Bronchial epithelial cell (primary cell): Measurements from ENCODE around the gene M1AP. TPM values are rescaled to one million over a fixed set of nuclear protein-coding genes. Genes with fewer than 3 reads are reported as not detected.

Experiments
- DNase-seq: peaks from one replicate; pipeline ENCODE4 v3.0.0-alpha.2; 2010; ENCODE audit warnings: low read depth
- FAIRE-seq: peaks from 2 replicates; lab custom pipeline; 2011; peaks lifted over from hg19 to GRCh38; lab: Jason Lieb, UNC
- H3K27me3 ChIP-seq: 2 replicates; pipeline ENCODE4 v1.5.1; 2011; ENCODE audit warnings: low read length; ENCODE audit not compliant: control insufficient read depth, insufficient read depth
- H3K36me3 ChIP-seq: 2 replicates; pipeline ENCODE4 v1.5.1; 2011; ENCODE audit warnings: low read length; ENCODE audit not compliant: control insufficient read depth, insufficient read depth
- H3K4me3 ChIP-seq: 2 replicates; pipeline ENCODE4 v1.5.1; 2011; ENCODE audit warnings: mild to moderate bottlenecking, low read depth, low read length, control low read depth
- CTCF ChIP-seq: IDR thresholded peaks from 2 replicates; pipeline ENCODE4 v1.5.1; 2011; ENCODE audit warnings: mild to moderate bottlenecking, moderate library complexity, low read length, control low read depth, inconsistent platforms; ENCODE audit not compliant: insufficient read depth, severe bottlenecking
- total RNA-seq: library from RNA; depleted of rRNA; stranded (reverse); fragments of >200 nt; gene quantifications from 2 replicates; pipeline ENCODE4 v1.2.1, GENCODE V29; 2014

M1AP gene
- total RNA-seq, 1 donor from 2014 or later = 0.53 TPM

GRCh38 chr2:74546004-74546403, 102.1 kb downstream of the M1AP start:
- no peak for TF ChIP-seq CTCF

GRCh38 chr2:74544634-74545033, 103.5 kb downstream of the M1AP start:
- Histone ChIP-seq H3K27me3 (no peaks in the 10 kb centered on the region), H3K36me3 (no peaks in the 10 kb centered on the region), H3K4me3 (no peak overlapping the region)
- peak; percentile 36 for TF ChIP-seq CTCF
- no peak for FAIRE-seq
- DNase-seq = peak; percentile 27

More at GRCh38 chr2:74546004-74546403, 102.1 kb downstream of the M1AP start:
- FAIRE-seq (no peak), DNase-seq (no peak)
- Histone ChIP-seq H3K27me3 (no peaks in the 10 kb centered on the region), H3K36me3 (no peaks in the 10 kb centered on the region), H3K4me3 (no peak overlapping the region)

GRCh38 chr2:74542978-74543377, 105.2 kb downstream of the M1AP start:
- no peak for TF ChIP-seq CTCF
- H3K27me3 ChIP-seq = no peaks in the 10 kb centered on the region
- FAIRE-seq = no peak

GRCh38 chr2:74540291-74540690, 107.8 kb downstream of the M1AP start:
- H3K27me3 ChIP-seq = no peaks in the 10 kb centered on the region
- no peak for DNase-seq
- no peak for FAIRE-seq
- no peaks in the 10 kb centered on the region for H3K36me3 ChIP-seq
- no peak for TF ChIP-seq CTCF
- H3K4me3 ChIP-seq = no peak overlapping the region

More at GRCh38 chr2:74542978-74543377, 105.2 kb downstream of the M1AP start:
- DNase-seq = no peak
- H3K4me3 ChIP-seq = no peak overlapping the region
- no peaks in the 10 kb centered on the region for H3K36me3 ChIP-seq

GRCh38 chr2:74538881-74539339, 109.2 kb downstream of the M1AP start:
- no peaks in the 10 kb centered on the region for H3K27me3 ChIP-seq
- no peak for TF ChIP-seq CTCF
- peak; percentile 36 for FAIRE-seq
- no peaks in the 10 kb centered on the region for H3K36me3 ChIP-seq
- no peak for DNase-seq
- H3K4me3 ChIP-seq = no peak overlapping the region

- no peak for TF ChIP-seq CTCF
- DNase-seq (peak; percentile 77), FAIRE-seq (no peak)
- H3K27me3 ChIP-seq = no peaks in the 10 kb centered on the region
- peaks cover 7% of the 10 kb centered on the region for H3K36me3 ChIP-seq
- no peak overlapping the region for H3K4me3 ChIP-seq
Measured at GRCh38 chr2:74537140-74537539, 111.0 kb downstream of the M1AP start.
